ENCODE results near the gene TOX4. TPM values are rescaled to one million over a fixed set of nuclear protein-coding genes. Genes with fewer than 3 reads are reported as not detected.

Gene TOX4
- total and polyA plus RNA-seq, 2 of the 4 experiments (the other 2 are of a cell fraction): 26.7 to 56.6 TPM

DNA sequence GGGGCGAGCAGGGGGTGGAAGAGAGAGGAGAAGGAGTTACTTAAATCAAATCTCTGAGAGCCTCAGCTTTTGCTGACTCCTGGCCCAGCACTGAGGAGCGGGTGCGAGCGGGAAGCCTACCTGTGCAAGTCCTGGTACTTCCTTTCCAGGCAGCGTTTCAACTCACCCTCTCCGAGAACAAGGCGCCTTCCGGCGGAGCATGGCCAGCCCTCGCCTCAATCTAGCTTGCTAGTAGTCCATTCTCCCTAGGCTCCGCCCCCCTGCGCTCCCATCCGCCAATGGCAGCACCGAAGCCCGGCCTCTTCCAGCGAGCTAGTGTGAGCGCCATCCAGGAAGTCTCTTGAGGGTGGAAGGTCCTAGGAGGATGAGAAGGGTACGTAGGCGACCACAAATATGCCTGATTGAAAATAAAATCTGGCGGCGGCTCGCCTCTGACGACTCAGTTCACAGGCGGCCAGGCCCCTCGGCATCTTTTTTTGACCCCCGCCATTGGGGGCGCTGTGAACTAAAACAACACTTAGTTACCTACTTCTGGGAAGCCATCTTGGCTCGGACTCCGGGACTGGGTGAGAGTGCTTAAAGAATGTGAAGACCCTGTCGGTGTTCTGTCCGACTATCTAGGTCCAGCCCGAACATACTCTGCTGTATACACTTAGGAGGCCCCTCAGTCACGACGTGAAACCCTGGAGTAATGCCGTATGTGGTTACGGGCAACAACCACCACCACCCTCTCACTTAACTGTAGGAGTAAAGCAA lies 20.9 kb upstream of the TOX4 start, which contains the start of gene CHD8 (continued):
- TF ChIP-seq, protein P1, sequence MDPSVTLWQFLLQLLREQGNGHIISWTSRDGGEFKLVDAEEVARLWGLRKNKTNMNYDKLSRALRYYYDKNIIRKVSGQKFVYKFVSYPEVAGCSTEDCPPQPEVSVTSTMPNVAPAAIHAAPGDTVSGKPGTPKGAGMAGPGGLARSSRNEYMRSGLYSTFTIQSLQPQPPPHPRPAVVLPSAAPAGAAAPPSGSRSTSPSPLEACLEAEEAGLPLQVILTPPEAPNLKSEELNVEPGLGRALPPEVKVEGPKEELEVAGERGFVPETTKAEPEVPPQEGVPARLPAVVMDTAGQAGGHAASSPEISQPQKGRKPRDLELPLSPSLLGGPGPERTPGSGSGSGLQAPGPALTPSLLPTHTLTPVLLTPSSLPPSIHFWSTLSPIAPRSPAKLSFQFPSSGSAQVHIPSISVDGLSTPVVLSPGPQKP (IDR thresholded peaks at IDR 0.05; ENCODE audit: borderline replicate concordance, low read depth, low read length): no peak
- TF ChIP-seq RCOR1 (IDR thresholded peaks at IDR 0.05; ENCODE audit: insufficient replicate concordance, low read length) (no peak), BHLHE40 (IDR thresholded peaks at IDR 0.05; ENCODE audit: low read depth, low read length) (no peak)

DNA sequence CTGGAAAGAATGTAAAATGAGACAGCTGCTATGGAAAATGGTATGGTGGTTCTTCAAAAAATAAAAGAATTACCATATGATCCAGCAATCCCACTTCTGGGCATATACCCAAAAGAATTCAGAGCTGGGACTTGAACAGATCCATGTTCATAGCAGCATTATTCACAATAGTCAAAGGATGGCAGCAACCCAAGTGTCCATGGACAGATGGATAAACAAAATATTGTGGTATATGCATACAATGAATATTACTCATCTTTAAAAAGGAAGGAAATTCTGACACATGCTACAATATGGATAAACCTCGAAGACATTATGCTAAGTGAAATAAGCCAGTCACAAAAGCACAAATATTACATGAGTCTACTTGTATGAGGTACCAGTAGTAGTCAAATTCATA lies 9.4 kb upstream of the TOX4 start:
- Histone ChIP-seq H2BK120ac (ENCODE audit: low read depth, low read length) (no peak overlapping the region), H3K9me3 (ENCODE audit: control insufficient read depth, insufficient read depth, low read length) (no peaks in the 10 kb centered on the region), H2AFZ (replicated peaks; ENCODE audit: low read length, poor library complexity) (no peak overlapping the region), H3K4ac (ENCODE audit: low read depth, low read length) (no peak overlapping the region), H3K79me1 (ENCODE audit: low read depth in 1 of 2, low read length in 2 of 2) (peaks cover 0 to 13% of the 10 kb centered on the region in 2 experiments; a peak in 3 of 4 replicates), H3K27ac (ENCODE audit: insufficient read depth, low read length) (no peak overlapping the region; the same call in 1 of the 2 replicates), H2BK15ac (ENCODE audit: low read depth, low read length) (no peak overlapping the region), H3K9me1 (ENCODE audit: insufficient read depth, low read length) (no peaks in the 10 kb centered on the region), H4K5ac (ENCODE audit: low read depth, low read length) (no peak overlapping the region), H3K27me3 (ENCODE audit: control insufficient read depth, insufficient read depth, low read length) (no peaks in the 10 kb centered on the region), H2AK9ac (replicated peaks; ENCODE audit: low read depth, low read length, poor library complexity) (no peak overlapping the region), H2BK5ac (ENCODE audit: low read depth, low read length, poor library complexity, severe bottlenecking) (peak overlapping the region; percentile 29), H3K23ac (ENCODE audit: low read depth, low read length) (no peak overlapping the region), H2AK5ac (ENCODE audit: low read depth, low read length) (no peak overlapping the region), H4K8ac (ENCODE audit: low read depth in 2 of 2, low read length in 2 of 2) (no peak overlapping the region), H2BK20ac (ENCODE audit: low read depth, low read length) (no peak overlapping the region), H3K18ac (ENCODE audit: low read depth, low read length) (no peak overlapping the region), H4K20me1 (ENCODE audit: insufficient read depth, low read length) (no peaks in the 10 kb centered on the region; the same call in 1 of the 2 replicates), H3K9ac (ENCODE audit: low read depth, low read length) (no peak overlapping the region), H3K56ac (ENCODE audit: extremely low read depth, insufficient read depth, low read length) (no peak overlapping the region), H3K14ac (replicated peaks; ENCODE audit: low read depth, low read length) (no peak overlapping the region), H3K4me2 (ENCODE audit: low read depth, low read length) (no peak overlapping the region; the same call in 1 of the 2 replicates), H4K91ac (ENCODE audit: insufficient read depth, low read depth, low read length) (no peak overlapping the region), H3K36me3 (ENCODE audit: control insufficient read depth, insufficient read depth, low read length) (peaks cover 19% of the 10 kb centered on the region), H3K4me3 (ENCODE audit: insufficient read depth, low read depth, low read length) (no peak overlapping the region), H3K4me1 (ENCODE audit: control insufficient read depth, insufficient read depth, low read length) (peaks cover 6% of the 10 kb centered on the region; the same call in 1 of the 2 replicates)
- ChIA-PET POLR2A (ENCODE audit: unreplicated experiment) (no interaction called here), CTCF (no interaction called here)
- in situ Hi-C loops (cut with MboI; ENCODE audit: low sequenced_read_pairs): no loop called here
- no CpG with 5 or more reads among the region's 1 CpG for WGBS, 2 experiments (ENCODE audit: extremely low coverage in 2 of 2, insufficient read length in 1 of 2)
- intact Hi-C loops (cut with micrococcal nuclease): loop anchor here (1.0 kb wide), 1 partner anchor 30 kb away; no protein-coding TSS in a partner anchor
- ATAC-seq (ENCODE audit: low read depth) (peak; percentile 93), DNase-seq (peak; percentile 98)
- no TSS peak for BruUV-seq (replicated peaks)
- dilution Hi-C loops (cut with HindIII; ENCODE audit: low sequenced_read_pairs, unreplicated experiment): no loop called here
- TF ChIP-seq MXI1 (IDR thresholded peaks at IDR 0.05; ENCODE audit: borderline replicate concordance, low read depth, low read length) (no peak), MAZ (IDR thresholded peaks at IDR 0.05; ENCODE audit: borderline replicate concordance, low read depth, low read length) (no peak), NFE2L2 (IDR thresholded peaks at IDR 0.05; ENCODE audit: low read depth, low read length) (no peak), RCOR1 (IDR thresholded peaks at IDR 0.05; ENCODE audit: insufficient replicate concordance, low read length) (no peak), FOS (IDR thresholded peaks at IDR 0.05; ENCODE audit: low read depth, low read length) (no peak), RAD21 (IDR thresholded peaks at IDR 0.05; ENCODE audit: low read length) (no peak), RFX5 (IDR thresholded peaks at IDR 0.05; ENCODE audit: low read depth, low read length) (no peak), SMC3 (IDR thresholded peaks at IDR 0.05; ENCODE audit: low read depth, low read length) (no peak), POLR2A (IDR thresholded peaks at IDR 0.05; ENCODE audit: low read depth, low read length) (no peak)
- TF ChIP-seq, protein P2, sequence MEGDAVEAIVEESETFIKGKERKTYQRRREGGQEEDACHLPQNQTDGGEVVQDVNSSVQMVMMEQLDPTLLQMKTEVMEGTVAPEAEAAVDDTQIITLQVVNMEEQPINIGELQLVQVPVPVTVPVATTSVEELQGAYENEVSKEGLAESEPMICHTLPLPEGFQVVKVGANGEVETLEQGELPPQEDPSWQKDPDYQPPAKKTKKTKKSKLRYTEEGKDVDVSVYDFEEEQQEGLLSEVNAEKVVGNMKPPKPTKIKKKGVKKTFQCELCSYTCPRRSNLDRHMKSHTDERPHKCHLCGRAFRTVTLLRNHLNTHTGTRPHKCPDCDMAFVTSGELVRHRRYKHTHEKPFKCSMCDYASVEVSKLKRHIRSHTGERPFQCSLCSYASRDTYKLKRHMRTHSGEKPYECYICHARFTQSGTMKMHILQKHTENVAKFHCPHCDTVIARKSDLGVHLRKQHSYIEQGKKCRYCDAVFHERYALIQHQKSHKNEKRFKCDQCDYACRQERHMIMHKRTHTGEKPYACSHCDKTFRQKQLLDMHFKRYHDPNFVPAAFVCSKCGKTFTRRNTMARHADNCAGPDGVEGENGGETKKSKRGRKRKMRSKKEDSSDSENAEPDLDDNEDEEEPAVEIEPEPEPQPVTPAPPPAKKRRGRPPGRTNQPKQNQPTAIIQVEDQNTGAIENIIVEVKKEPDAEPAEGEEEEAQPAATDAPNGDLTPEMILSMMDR (conservative IDR thresholded peaks at IDR 0.05; ENCODE audit: low read depth, low read length): no peak
- TF ChIP-seq, protein P1 (IDR thresholded peaks at IDR 0.05; ENCODE audit: borderline replicate concordance, low read depth, low read length): no peak

Data from IMR-90 (cell line).